GM23338 (cell line): ENCODE data around the gene RMI2.

Experiments used
- CREB1 ChIP-seq: fragments of 250-450 bp; sonication (Bioruptor Pico); IDR thresholded peaks from 2 replicates; pipeline ENCODE4 v1.5.0; 2020; ENCODE audit warnings: low read depth, mild to moderate bottlenecking, moderate library complexity
- ETS1 ChIP-seq: IDR thresholded peaks from 2 replicates; pipeline ENCODE4 v1.6.1; 2016; ENCODE audit warnings: antibody characterized with exemption
- EZH2 ChIP-seq: fragments of 200-600 bp; sonication (generic); IDR thresholded peaks from one replicate; pipeline ENCODE4 v1.8.0; 2017; ENCODE audit warnings: antibody characterized with exemption, mild to moderate bottlenecking, low read depth; ENCODE audit not compliant: unreplicated experiment
- EZH2phosphoT487 ChIP-seq: fragments of 200-600 bp; sonication (generic); IDR thresholded peaks from one replicate; pipeline ENCODE4 v1.8.1; 2018; ENCODE audit warnings: antibody characterized with exemption; ENCODE audit not compliant: unreplicated experiment
- JUNB ChIP-seq: IDR thresholded peaks from one replicate; pipeline ENCODE4 v1.6.1; 2016; ENCODE audit warnings: antibody characterized with exemption; ENCODE audit not compliant: unreplicated experiment
- POLR2AphosphoS5 ChIP-seq: IDR thresholded peaks from 2 replicates; pipeline ENCODE4 v1.6.1; 2016; ENCODE audit warnings: antibody characterized with exemption, low read depth
- TF ChIP-seq, protein P1 (sequence below): IDR thresholded peaks from one replicate; pipeline ENCODE4 v1.6.1; 2018; ENCODE audit warnings: antibody characterized with exemption; ENCODE audit not compliant: unreplicated experiment
- TF ChIP-seq, protein P2 (sequence below), 2 experiments: fragments of 200-600 bp in 1 of 2; sonication (generic) in 1 of 2; conservative IDR thresholded peaks; 2 replicates each; pipeline versions ENCODE4 v1.5.1 to v1.6.1; 2016 to 2017; ENCODE audit warnings: antibody characterized with exemption in 2 of 2, low read depth in 2 of 2, mild to moderate bottlenecking in 2 of 2, moderate library complexity in 1 of 2

DNA sequence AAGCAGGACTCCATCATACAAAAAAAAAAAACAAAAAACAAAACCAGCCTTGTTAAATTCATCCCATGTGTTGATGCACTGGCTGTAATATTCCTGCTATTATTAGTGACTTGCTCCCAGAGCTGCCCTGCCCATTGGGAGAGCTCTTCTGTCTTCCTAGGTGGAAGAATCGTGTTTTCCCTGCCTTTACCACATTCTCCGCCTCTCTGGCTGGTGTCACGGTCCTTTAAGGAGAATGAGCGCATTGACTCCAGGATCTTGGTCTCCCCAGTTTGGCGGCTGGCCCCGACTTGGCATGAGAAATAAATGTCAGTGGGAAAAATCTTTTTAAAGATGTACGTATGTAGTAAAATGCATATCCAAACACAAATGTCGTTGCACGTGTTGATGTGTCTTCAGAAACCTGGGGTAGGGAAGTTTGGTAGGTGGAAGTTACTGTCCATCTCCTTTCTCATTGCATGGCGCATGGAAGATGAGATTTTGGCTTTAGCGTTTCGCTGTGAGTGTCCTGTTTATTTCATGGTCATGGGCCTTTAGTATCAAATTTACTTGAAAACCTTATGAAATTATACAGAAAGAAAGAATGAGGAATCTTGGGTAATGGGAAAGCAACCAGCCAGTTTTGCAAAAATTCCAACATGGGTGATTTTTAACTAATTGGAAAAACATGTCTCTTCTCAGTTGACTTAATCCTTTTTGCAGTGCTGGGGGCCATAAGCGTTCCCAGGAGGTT is 15.5 kb downstream of the RMI2 start:
- TF ChIP-seq, protein P1, sequence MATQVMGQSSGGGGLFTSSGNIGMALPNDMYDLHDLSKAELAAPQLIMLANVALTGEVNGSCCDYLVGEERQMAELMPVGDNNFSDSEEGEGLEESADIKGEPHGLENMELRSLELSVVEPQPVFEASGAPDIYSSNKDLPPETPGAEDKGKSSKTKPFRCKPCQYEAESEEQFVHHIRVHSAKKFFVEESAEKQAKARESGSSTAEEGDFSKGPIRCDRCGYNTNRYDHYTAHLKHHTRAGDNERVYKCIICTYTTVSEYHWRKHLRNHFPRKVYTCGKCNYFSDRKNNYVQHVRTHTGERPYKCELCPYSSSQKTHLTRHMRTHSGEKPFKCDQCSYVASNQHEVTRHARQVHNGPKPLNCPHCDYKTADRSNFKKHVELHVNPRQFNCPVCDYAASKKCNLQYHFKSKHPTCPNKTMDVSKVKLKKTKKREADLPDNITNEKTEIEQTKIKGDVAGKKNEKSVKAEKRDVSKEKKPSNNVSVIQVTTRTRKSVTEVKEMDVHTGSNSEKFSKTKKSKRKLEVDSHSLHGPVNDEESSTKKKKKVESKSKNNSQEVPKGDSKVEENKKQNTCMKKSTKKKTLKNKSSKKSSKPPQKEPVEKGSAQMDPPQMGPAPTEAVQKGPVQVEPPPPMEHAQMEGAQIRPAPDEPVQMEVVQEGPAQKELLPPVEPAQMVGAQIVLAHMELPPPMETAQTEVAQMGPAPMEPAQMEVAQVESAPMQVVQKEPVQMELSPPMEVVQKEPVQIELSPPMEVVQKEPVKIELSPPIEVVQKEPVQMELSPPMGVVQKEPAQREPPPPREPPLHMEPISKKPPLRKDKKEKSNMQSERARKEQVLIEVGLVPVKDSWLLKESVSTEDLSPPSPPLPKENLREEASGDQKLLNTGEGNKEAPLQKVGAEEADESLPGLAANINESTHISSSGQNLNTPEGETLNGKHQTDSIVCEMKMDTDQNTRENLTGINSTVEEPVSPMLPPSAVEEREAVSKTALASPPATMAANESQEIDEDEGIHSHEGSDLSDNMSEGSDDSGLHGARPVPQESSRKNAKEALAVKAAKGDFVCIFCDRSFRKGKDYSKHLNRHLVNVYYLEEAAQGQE, result no peak
- TF ChIP-seq, protein P2, sequence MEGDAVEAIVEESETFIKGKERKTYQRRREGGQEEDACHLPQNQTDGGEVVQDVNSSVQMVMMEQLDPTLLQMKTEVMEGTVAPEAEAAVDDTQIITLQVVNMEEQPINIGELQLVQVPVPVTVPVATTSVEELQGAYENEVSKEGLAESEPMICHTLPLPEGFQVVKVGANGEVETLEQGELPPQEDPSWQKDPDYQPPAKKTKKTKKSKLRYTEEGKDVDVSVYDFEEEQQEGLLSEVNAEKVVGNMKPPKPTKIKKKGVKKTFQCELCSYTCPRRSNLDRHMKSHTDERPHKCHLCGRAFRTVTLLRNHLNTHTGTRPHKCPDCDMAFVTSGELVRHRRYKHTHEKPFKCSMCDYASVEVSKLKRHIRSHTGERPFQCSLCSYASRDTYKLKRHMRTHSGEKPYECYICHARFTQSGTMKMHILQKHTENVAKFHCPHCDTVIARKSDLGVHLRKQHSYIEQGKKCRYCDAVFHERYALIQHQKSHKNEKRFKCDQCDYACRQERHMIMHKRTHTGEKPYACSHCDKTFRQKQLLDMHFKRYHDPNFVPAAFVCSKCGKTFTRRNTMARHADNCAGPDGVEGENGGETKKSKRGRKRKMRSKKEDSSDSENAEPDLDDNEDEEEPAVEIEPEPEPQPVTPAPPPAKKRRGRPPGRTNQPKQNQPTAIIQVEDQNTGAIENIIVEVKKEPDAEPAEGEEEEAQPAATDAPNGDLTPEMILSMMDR (conservative IDR thresholded peaks at IDR 0.05; ENCODE audit: low read depth in 2 of 2), result no peak
- TF ChIP-seq EZH2 (no peak), POLR2AphosphoS5 (no peak), ETS1 (no peak), EZH2phosphoT487 (no peak), CREB1 (CRISPR knock-in tag) (no peak), JUNB (no peak)
